ENCODE data around the gene KDM8. TPM values are rescaled to one million over a fixed set of nuclear protein-coding genes. Genes with fewer than 3 reads are reported as not detected.

KDM8 gene
- total and polyA plus RNA-seq, 2 experiments from 2014 or later: 5.1 to 5.7 TPM

- no peaks in the 10 kb centered on the region for H3K79me2 ChIP-seq (replicated peaks; ENCODE audit: insufficient read depth)
- H3K36me3 Mint-ChIP-seq (ENCODE audit: low read depth): no peaks in the 10 kb centered on the region; the same call in 2 of the 3 replicates
- no peak for ATAC-seq
These were observed 39.0 kb upstream of the KDM8 start for GRCh38 chr16:27164352-27164751.

More at GRCh38 chr16:27164352-27164751, 39.0 kb upstream of the KDM8 start:
- Histone ChIP-seq H3K27me3 (ENCODE audit: insufficient read depth) (no peaks in the 10 kb centered on the region), H3F3A (replicated peaks; ENCODE audit: low read depth) (no peaks in the 10 kb centered on the region), H4K20me1 (replicated peaks; ENCODE audit: insufficient read depth) (no peaks in the 10 kb centered on the region), H3K36me3 (ENCODE audit: insufficient read depth) (no peaks in the 10 kb centered on the region), H3K4me3 (no peak overlapping the region), H3K27ac (ENCODE audit: low read depth) (no peak overlapping the region), H3K9me2 (ENCODE audit: insufficient read depth) (0 out of 2 replicates have a peak, but pooled peaks cover 3% of the 10 kb centered on the region), H2AFZ (no peak overlapping the region), H3K4me1 (ENCODE audit: insufficient read depth) (no peaks in the 10 kb centered on the region), H3K4me2 (no peak overlapping the region)
- Mint-ChIP-seq H3K27ac (no peak overlapping the region), H3K9me3 (peaks cover 61% of the 10 kb centered on the region), H3K27me3 (ENCODE audit: insufficient read depth, low read depth, poor library complexity) (no peaks in the 10 kb centered on the region), H3K4me1 (no peaks in the 10 kb centered on the region), H3K4me3 (no peak overlapping the region)
- DNase-seq (ENCODE audit: low spot score): no peak
- TF ChIP-seq EZH2 (IDR thresholded peaks at IDR 0.05; ENCODE audit: low read depth, unreplicated experiment): no peak
- TF ChIP-seq STAT1 (IDR thresholded peaks at IDR 0.05; ENCODE audit: unreplicated experiment): no peak
- no peak for TF ChIP-seq CREB1 (CRISPR knock-in tag; IDR thresholded peaks at IDR 0.05; ENCODE audit: low read depth)
- no peak for TF ChIP-seq ZNF462 (CRISPR knock-in tag; IDR thresholded peaks at IDR 0.05)
- no peak for TF ChIP-seq ETS1 (IDR thresholded peaks at IDR 0.05)
- TF ChIP-seq NANOG (IDR thresholded peaks at IDR 0.05; ENCODE audit: borderline replicate concordance): no peak
- TF ChIP-seq ZNF331 (CRISPR knock-in tag; IDR thresholded peaks at IDR 0.05; ENCODE audit: low read depth): no peak
- TF ChIP-seq POLR2AphosphoS5 (IDR thresholded peaks at IDR 0.05; ENCODE audit: low read depth): no peak
- TF ChIP-seq EZH2phosphoT487 (IDR thresholded peaks at IDR 0.05; ENCODE audit: unreplicated experiment): no peak
- no peak for TF ChIP-seq REST (IDR thresholded peaks at IDR 0.05; ENCODE audit: unreplicated experiment)
